Activated naive CD4-positive, alpha-beta T cell treated with anti-CD3 and anti-CD28 coated beads, Interleukin-2, amount 50 U/mL, for 24 hours (primary cell): ENCODE data around the gene KCNJ14.
"Not testable (repeated sequence)": the region's sequence is repeated elsewhere in the genome, so short reads cannot be mapped to it uniquely, and the experiment has no call there.

Source experiments
- H3K27ac Mint-ChIP-seq: one replicate; pipeline ENCODE4 v1.8.0; 2021; ENCODE audit warnings: mild to moderate bottlenecking, mixed read lengths
- H3K27me3 Mint-ChIP-seq: one replicate; pipeline ENCODE4 v1.8.0; 2021; ENCODE audit warnings: mixed read lengths
- H3K36me3 Mint-ChIP-seq: one replicate; pipeline ENCODE4 v1.8.0; 2021; ENCODE audit warnings: mixed read lengths
- H3K4me1 Mint-ChIP-seq: one replicate; pipeline ENCODE4 v1.8.0; 2021; ENCODE audit warnings: mixed read lengths
- H3K4me3 Mint-ChIP-seq: one replicate; pipeline ENCODE4 v1.8.0; 2021; ENCODE audit warnings: mild to moderate bottlenecking, mixed read lengths
- H3K9me3 Mint-ChIP-seq: one replicate; pipeline ENCODE4 v1.8.0; 2021; ENCODE audit warnings: mixed read lengths

KCNJ14 gene

DNA sequence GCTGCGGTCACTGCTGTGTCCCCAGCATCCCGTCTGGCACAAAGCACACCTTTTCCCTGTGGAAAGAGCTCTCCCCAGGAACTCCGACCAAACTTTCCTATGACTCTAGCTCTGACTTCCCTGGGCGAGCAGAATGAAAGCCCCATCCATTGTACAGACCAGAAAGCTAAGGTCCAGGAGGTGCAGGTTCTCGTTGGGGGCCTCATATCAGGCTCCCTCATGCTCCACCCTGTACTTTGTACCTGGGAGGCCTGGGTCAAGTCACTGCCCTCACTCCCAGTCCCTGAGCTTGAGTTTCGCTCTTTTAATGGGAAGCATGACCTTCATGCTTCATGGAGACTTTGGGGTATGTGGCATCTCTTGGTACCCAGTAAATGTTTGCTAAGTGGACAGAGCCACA, 32.2 kb downstream of the KCNJ14 start:
- Mint-ChIP-seq H3K4me3 (no peak overlapping the region), H3K27ac (no peak overlapping the region), H3K36me3 (no peaks in the 10 kb centered on the region), H3K27me3 (no peaks in the 10 kb centered on the region), H3K4me1 (peaks cover 23% of the 10 kb centered on the region), H3K9me3 (no peaks in the 10 kb centered on the region)

DNA sequence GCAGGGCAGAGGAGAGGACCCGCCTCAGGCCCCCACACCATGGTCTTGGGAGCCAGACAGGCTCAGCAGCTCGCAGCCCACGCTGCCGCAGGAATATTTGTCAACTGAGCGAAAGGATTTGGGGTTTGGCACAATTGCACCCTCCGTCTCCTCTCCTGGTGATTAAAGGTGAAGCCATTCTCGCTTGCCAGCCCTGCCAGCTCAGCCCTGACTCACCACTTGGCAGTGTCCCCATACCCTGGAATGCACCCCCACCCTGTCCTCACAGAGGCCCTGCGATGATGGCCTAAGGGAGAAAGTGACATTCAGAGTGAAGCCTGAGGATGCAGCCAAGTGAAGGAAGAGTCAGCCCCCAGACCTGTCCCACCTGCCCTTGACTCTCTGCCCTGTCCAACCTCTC, 32.6 kb downstream of the KCNJ14 start:
- Mint-ChIP-seq H3K4me1 (peaks cover 27% of the 10 kb centered on the region), H3K27ac (no peak overlapping the region), H3K9me3 (no peaks in the 10 kb centered on the region), H3K36me3 (no peaks in the 10 kb centered on the region), H3K27me3 (no peaks in the 10 kb centered on the region), H3K4me3 (no peak overlapping the region)

DNA sequence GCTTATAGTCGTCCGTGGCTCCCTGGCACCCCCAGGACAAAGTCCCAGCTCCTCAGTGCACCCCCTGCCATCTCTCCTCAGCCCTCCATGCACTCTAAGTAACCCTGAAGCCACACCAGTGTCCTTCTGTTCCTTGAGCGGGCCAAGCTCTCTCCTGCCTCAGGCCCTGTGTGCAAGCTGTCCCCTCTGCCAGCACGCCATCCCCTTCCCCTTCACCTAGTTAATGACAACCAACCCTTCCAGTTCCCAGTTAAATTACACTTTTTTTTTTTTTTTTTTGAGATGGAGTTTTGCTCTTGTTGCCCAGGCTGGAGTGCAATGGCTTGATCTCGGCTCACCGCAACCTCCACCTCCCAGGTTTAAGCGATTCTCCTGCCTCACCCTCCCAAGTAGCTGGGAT, 33.1 kb downstream of the KCNJ14 start:
- H3K9me3 Mint-ChIP-seq, H3K36me3 Mint-ChIP-seq, H3K27ac Mint-ChIP-seq, H3K4me3 Mint-ChIP-seq, H3K27me3 Mint-ChIP-seq: not testable (repeated sequence)
- H3K4me1 Mint-ChIP-seq, result peaks cover 28% of the 10 kb centered on the region

DNA sequence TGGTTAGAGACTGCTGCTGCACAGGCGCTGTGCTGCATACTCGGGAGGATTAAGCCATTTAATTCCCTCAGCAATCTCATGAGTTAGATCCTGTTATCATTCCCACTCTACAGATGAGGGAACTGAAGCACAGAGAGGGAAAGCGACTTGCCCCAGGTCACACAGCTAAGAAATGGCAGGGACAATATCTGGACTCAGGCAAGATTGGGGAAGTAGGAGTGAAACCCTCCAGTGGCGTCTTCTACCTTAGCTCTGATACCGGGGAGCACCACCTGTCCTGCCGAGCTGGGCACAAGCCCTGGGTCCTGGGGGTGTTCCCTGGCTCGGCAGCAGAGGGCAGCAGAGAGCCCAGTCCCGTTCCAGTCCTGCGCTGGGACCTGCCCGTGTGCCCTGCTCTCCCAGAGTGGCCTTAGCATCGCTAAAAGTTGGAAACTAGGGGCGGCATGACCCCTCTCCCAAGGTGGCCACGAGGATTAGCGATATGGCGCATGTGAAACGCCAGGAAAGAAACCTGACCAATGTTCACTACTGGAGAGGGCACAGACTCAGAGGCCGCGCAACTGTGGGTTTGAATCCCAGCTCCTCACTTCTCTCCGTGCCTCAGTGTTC, 34.3 kb downstream of the KCNJ14 start:
- Mint-ChIP-seq H3K36me3 (no peaks in the 10 kb centered on the region), H3K27ac (no peak overlapping the region), H3K4me1 (peaks cover 33% of the 10 kb centered on the region), H3K4me3 (no peak overlapping the region), H3K27me3 (no peaks in the 10 kb centered on the region), H3K9me3 (no peaks in the 10 kb centered on the region)

DNA sequence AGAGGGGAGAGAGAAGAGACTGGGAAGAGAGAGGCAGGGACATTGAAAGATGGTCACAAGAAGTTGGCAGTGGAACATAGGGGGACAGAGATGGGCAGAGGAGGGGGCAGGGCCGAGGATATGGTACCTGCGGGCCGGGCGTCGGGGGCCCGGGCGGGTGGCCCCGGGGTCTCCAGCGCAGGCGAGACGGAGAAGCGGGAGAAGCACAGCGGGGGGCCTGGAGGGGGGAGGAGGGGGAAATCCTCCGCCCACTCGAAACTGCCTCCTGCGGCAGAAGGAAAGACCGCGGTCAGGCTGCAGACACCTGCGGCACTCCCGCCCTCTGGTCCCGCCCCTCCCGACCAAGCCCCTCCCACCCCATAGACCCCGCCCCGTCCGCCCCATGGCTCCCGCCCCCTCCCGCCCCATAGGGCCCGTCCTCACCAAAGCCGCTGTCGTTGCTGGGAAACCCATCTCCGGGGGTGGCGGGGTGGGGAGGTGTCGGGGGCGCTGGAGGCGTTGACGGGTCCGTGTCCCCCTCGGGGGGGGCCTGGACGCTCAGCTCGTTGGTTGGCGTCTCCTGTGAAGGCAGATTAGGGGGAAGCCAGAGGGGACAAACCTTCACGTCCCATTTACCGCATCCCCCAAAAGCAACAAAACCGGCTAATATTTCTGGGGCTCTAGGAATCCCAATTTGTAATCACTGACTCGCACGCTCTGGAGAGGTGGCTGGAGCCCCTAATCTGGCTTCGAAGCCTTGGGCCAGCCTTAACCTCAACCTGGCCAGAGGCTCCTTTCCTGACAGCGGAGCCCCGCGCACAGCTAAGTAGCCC, 35.8 kb downstream of the KCNJ14 start:
- no peak overlapping the region for H3K27ac Mint-ChIP-seq
- H3K27me3 Mint-ChIP-seq, result peaks cover 5% of the 10 kb centered on the region
- H3K4me1 Mint-ChIP-seq, result peaks cover 34% of the 10 kb centered on the region
- no peaks in the 10 kb centered on the region for H3K9me3 Mint-ChIP-seq
- H3K36me3 Mint-ChIP-seq, result no peaks in the 10 kb centered on the region
- H3K4me3 Mint-ChIP-seq, result peak overlapping the region; percentile 54

DNA sequence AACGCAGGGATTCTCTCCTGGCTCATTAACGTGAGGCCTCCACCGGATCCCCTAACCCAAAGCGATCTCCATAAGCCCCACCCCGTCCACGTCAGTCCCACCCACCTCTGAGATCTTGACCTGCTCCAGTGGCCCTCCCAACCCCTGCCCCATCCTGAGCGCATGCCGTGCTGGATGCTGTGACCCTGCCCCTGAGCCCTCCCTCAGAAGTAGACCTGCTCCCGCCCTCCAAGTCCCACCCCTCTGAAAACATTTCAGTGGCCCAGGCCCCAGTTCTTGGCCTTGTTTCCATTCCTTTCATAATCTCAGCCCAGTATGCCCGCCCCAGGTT, 36.4 kb downstream of the KCNJ14 start:
- Mint-ChIP-seq H3K4me3 (peak overlapping the region; percentile 72), H3K9me3 (no peaks in the 10 kb centered on the region), H3K36me3 (no peaks in the 10 kb centered on the region), H3K27ac (no peak overlapping the region), H3K27me3 (peaks cover 5% of the 10 kb centered on the region), H3K4me1 (peaks cover 34% of the 10 kb centered on the region)

DNA sequence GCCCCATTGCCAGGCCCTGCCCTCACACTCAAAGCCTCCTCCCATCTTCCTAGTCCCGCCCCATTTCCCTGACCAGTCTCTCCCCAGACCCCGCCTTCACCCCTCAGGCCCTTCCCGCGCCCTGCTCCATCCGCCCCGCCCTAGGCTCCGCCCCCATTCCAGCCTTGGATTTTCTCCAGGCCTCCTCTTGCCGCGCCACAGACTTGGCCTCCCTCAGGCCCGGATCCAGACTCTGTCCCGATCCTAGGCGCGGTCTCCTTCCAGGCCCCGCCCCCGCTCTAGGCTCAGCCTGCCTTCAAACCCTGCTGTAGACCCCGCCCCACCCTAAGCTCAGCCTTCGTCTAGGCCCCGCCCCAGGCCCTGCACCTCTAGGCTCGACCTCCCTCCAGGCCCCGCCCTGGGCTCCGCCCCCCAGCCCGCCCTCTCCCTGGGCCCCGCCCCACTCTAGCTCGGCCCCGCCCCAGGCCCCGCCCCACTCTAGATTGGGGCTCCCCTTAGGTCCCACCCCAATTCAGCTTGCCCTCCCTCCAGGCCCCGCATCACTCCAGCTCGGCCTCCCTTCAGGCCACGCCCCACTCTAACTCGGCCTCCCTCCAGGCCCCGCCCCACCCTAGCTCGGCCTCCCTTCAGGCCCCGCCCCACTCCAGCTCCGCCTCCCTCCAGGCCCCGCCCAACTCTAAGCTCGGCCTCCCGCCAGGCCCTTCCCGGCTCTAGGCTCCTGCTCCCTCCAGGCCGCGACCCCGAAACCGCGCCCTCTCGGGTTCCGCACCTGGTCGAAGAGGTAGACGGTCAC, 37.7 kb downstream of the KCNJ14 start:
- peaks cover 7% of the 10 kb centered on the region for H3K27me3 Mint-ChIP-seq
- peak overlapping the region; percentile 59 for H3K27ac Mint-ChIP-seq
- no peaks in the 10 kb centered on the region for H3K36me3 Mint-ChIP-seq
- no peaks in the 10 kb centered on the region for H3K9me3 Mint-ChIP-seq
- H3K4me1 Mint-ChIP-seq, result peaks cover 36% of the 10 kb centered on the region
- peak overlapping the region; percentile 72 for H3K4me3 Mint-ChIP-seq

DNA sequence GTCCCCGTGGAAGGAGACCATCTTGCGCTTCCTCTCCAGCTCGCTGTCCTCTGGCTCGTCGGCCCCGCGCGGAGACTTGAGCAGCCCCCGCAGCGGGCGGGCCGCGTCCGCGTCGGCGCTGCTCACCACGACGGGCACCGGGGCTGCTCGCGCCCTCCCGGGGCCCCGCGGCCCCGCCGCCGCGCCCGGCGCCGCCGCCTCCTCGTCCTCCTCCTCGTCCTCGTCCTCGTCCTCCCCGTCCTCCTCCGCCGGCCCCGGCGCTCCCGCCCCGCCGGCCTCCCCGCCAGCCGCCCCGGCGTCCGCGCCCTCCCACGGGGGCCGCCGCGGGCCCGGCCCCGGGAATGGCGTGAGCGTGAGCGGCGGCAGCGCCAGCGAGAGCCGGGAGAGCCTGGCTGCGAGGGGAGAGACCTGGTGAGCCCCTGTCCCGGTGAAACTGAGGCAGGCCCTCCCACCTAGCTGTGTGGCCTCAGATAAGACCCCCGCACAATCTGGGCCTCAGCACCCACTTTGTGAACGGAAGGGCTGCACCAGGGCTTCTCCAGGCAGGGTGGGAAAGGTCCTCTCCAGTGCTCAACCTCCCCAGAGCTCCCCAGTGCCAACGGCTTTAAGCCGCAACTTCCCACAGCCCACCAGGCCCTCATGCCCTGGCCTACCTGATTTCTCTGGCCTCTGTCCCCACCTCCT, 38.5 kb downstream of the KCNJ14 start:
- H3K36me3 Mint-ChIP-seq, result no peaks in the 10 kb centered on the region
- H3K9me3 Mint-ChIP-seq, result no peaks in the 10 kb centered on the region
- H3K27ac Mint-ChIP-seq, result no peak overlapping the region
- H3K27me3 Mint-ChIP-seq, result peaks cover 7% of the 10 kb centered on the region
- H3K4me3 Mint-ChIP-seq, result peak overlapping the region; percentile 77
- H3K4me1 Mint-ChIP-seq, result peaks cover 38% of the 10 kb centered on the region

DNA sequence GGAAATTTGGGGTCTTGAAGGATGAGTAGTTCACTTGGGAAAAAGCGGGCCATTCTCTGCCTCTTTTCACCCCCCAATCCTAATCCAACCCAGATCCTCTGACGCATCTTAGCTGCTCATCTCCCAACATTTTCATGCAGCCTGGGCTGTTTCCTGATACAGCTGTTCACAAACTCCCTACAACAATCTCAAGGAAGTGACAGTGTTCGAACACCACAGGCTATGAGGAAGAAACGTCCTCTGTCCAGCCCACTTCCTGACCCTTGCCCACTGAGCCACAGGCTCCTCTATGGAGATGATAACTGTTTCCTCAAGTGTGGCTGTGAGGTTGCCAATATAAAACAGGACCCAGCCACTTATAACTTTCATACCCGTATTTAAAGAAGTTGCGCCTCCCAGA, 40.0 kb downstream of the KCNJ14 start:
- peak overlapping the region; percentile 30 for H3K4me3 Mint-ChIP-seq
- H3K27me3 Mint-ChIP-seq, result peaks cover 7% of the 10 kb centered on the region
- H3K4me1 Mint-ChIP-seq, result peaks cover 35% of the 10 kb centered on the region
- H3K36me3 Mint-ChIP-seq, result no peaks in the 10 kb centered on the region
- no peak overlapping the region for H3K27ac Mint-ChIP-seq
- no peaks in the 10 kb centered on the region for H3K9me3 Mint-ChIP-seq

DNA sequence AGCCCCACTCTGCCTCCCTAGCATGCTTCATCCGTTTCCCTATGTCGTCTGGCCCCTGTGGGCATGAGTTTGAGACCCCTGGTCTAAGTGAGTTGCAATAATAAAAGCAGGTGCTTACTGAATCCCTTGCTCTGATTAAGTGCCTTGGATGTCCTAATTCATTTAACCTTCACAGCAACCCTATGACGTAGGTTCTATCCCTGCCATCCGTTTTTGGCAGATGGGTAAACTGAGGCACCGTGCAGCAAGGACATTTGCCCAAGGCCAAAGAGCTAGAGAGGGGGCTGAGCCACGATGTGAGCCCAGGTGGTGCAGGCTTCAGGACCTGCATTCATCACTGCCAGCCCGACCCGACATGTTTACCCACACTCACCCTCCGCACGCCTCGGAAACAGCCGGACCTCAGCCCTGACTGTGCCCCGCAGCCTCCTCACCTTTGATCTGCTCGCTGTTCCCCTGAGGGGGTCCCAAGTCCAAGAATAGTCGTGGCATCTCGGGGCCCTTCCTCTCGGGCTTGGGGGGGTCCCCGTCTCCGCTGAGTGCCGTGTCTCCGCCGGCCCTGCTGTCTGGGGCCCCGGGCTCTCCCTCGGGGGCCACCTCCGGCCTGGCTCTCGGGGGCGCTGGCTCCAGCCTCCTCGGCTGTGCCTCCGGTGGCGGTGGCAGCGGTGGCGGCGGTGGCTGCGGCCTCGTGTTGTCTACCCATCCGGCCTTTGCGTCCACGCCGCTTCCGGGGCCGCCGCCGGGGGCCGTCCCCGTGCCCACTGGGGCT, 41.8 kb downstream of the KCNJ14 start:
- Mint-ChIP-seq H3K27me3 (peaks cover 7% of the 10 kb centered on the region), H3K27ac (no peak overlapping the region), H3K36me3 (no peaks in the 10 kb centered on the region), H3K9me3 (no peaks in the 10 kb centered on the region), H3K4me3 (peak overlapping the region; percentile 4), H3K4me1 (peaks cover 30% of the 10 kb centered on the region)

DNA sequence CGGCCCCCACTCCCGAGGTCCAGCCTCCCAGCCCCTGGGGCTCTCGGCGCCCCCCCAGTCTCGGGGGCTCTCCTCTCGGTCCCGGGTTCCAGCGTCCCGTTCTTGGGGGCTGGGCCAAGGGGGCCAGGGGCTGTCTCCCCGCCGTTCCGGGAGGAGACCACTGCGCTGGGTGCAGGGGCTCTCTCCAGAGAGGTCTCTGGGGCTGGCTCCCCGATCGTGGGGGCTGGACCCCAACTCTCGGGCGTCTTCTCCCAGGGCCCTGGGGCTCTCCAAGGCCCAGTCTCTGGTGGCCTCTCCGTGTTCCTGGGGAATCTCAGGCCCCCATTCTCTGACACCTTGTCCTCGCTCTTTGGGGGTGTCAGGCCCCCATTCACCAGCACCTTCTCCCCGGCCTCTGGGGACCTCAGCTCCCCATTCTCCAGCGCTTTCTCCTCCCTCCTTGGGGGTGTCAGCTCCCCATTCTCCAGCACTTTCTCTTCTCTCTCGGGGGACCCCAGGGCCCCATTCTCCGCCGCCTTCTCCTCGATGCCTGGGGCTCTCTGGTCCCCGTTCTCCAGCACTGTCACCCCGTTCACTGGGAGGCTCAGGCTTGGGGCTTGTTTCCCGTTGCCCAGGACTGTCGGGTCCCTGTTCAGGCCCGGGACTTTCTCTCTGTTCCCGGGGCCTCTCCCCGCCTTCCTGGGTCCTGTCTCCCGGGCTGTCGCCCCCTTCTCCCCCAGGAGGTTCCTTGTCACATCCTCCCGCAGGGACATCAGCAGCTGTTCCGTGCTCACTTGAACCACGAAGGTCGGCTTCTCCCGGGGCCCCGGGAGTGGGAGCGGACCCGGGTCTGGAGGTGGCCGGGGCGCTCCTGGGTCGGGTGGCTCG, 42.6 kb downstream of the KCNJ14 start:
- H3K4me3 Mint-ChIP-seq, result peak overlapping the region; percentile 42
- no peak overlapping the region for H3K27ac Mint-ChIP-seq
- peaks cover 22% of the 10 kb centered on the region for H3K4me1 Mint-ChIP-seq
- no peaks in the 10 kb centered on the region for H3K36me3 Mint-ChIP-seq
- no peaks in the 10 kb centered on the region for H3K9me3 Mint-ChIP-seq
- peaks cover 7% of the 10 kb centered on the region for H3K27me3 Mint-ChIP-seq

DNA sequence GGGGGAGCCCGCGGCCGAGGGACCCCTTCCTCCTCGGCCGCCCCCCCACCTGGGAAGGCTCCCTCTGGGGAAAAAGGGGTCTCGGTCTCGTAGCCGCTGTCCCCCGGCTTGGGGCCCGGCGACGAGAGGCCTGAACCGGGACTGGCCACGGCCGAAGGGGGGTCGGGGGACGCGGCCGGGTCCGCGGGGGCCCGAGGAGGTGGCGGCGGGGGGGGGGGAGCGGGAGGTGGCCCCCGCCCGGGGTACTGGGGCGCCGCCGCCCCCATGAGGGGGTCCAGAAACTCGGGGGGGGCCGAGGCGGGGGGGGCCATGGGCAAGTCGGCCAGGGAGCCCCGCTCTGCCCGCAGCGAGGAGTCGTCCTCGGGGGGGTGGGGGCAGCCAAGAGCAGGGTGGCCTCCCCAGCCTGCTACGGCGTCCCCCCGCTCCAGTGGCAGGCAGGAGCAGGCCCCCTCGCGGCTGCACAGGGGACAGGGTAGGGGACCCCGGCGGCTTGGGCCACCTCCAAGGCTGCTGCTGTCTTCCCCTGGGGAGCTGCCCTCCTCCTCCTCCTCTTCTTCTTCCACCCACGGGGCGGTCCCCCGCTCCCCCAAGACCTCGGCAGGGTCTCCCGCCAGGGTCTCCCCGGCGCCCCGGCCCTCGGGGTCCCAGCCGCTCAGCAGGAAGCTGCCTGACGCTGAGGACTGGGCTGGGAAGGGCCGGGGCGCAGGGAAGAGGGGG, 43.4 kb downstream of the KCNJ14 start:
- Mint-ChIP-seq H3K36me3 (no peaks in the 10 kb centered on the region), H3K27ac (no peak overlapping the region), H3K4me1 (peaks cover 21% of the 10 kb centered on the region), H3K27me3 (peaks cover 7% of the 10 kb centered on the region), H3K4me3 (no peak overlapping the region), H3K9me3 (no peaks in the 10 kb centered on the region)

DNA sequence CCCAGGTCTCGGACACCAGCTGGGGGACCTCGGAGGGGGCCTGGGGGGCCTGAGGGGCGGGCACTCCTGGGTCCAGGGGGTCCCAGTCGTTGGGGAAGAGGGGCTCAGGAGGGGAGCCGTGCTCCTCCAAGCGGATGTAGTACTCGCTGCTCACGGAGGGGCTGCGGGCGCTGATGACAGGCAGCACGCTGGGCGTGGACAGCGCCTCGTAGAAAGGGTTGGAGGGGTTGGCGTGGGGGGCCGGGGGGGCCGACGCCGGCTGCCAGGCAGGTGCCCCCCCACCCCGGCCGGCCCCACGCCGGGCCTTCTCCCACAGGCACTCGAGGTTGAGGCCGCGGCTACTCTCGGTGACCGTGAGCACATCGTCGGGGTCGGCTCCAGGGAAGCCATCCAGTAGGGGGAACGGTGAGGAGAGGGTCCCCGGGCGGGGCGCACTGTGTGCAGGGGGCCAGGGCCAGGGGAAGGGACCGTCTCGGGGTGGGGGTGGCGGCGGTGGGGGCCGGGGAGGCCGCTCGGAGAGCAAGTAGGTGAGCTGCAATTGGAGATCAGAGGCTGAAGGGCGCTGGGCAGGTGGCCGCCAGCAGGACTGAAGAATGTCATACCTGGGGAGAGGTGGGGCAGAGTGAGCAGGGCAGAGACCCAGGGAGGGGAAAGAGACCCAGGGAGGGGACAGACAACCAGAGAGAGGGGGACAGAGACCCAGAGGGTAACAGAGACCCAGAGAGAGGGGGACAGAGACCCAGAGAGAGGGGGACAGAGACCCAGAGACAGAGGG, 44.1 kb downstream of the KCNJ14 start:
- Mint-ChIP-seq H3K4me3 (no peak overlapping the region), H3K36me3 (no peaks in the 10 kb centered on the region), H3K27me3 (peaks cover 7% of the 10 kb centered on the region), H3K4me1 (peaks cover 18% of the 10 kb centered on the region), H3K27ac (no peak overlapping the region), H3K9me3 (no peaks in the 10 kb centered on the region)
